ENCODE data around the gene SYTL5.

DNA sequence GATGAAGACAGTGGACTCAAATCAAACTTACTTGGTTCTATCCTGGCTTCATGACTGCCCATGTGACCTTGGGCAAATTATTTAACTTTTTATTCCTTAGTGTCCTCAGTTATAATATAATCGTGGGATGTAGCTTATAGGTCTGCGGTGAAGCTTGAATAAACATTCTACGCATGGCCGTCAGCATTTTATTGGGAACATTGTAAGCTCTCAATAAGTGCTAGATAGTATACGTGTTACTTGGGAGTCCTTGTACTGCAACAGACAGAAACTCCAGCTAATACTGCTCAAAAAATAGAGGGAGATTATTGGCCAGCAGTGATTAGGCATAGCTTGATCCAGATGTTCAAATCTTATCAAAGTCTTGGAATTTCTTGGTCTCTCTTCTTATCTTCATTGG, 104.8 kb downstream of the SYTL5 start:
- TF ChIP-seq MAFK (IDR thresholded peaks at IDR 0.05; ENCODE audit: low read depth, low read length) (no peak), CTCF (conservative IDR thresholded peaks at IDR 0.05; ENCODE audit: low read depth, low read length) (no peak)

All from IMR-90 (cell line).